Heart right ventricle (tissue), 16 donors: ENCODE results near the gene LCE1F. TPM values are rescaled to one million over a fixed set of nuclear protein-coding genes. Genes with fewer than 3 reads are reported as not detected.

ENCODE experiments used
- ATAC-seq, 8 donors: fragments of 200-7000 bp; cut with Tn5 transposase; one replicate each; pipeline ENCODE4 v1.9.1; 2020; ENCODE audit warnings: mild to moderate bottlenecking in 8 of 8, moderate library complexity in 8 of 8, moderate number of reproducible peaks in 1 of 8
- DNase-seq, 2 donors: peaks; one replicate each; pipeline ENCODE4 v3.0.0-alpha.2; 2020
- H3K27ac ChIP-seq, 10 donors: fragments of 200-600 bp; sonication (generic) in 2 of 10; one replicate each; pipeline versions ENCODE4 v1.5.0 to v1.8.0; 2020 to 2022; ENCODE audit warnings: mild to moderate bottlenecking in 3 of 10
- H3K27me3 ChIP-seq, 7 donors: fragments of 200-600 bp; one replicate each; pipeline ENCODE4 v1.8.0; 2021 to 2022; ENCODE audit warnings: mild to moderate bottlenecking in 2 of 7
- H3K36me3 ChIP-seq, 9 donors: fragments of 200-600 bp; sonication (generic) in 1 of 9; one replicate each; pipeline versions ENCODE4 v1.5.0 to v1.8.0; 2020 to 2022; ENCODE audit warnings: mild to moderate bottlenecking in 2 of 9
- H3K4me1 ChIP-seq, 9 donors: fragments of 200-600 bp; sonication (generic) in 1 of 9; one replicate each; pipeline versions ENCODE4 v1.5.0 to v1.8.0; 2020 to 2022; ENCODE audit warnings: mild to moderate bottlenecking in 4 of 9
- H3K4me3 ChIP-seq, 10 donors: fragments of 200-600 bp; sonication (generic) in 2 of 10; one replicate each; pipeline versions ENCODE4 v1.5.0 to v1.8.0; 2020 to 2022; ENCODE audit warnings: mild to moderate bottlenecking in 7 of 10, moderate library complexity in 2 of 10
- H3K9me3 ChIP-seq, 11 donors: fragments of 200-600 bp in 10 of 11; sonication (generic) in 2 of 11; one replicate each; pipeline versions ENCODE4 v1.5.0 to v1.8.0; 2013 to 2022; ENCODE audit warnings: mild to moderate bottlenecking in 2 of 11, control low read depth in 1 of 11, moderate library complexity in 1 of 11
- WGBS, 2 donors: extraction: QIAGEN DNeasy Blood & Tissue Kit; methylation state at CpG; one replicate each; pipeline ENCODE4 v1.1.7; 2013; ENCODE audit warnings: inconsistent platforms in 1 of 2; 5-methylcytosine and 5-hydroxymethylcytosine counted together
- intact Hi-C, 10 donors: fragments of 100-400 bp; cut with DNase I; formaldehyde crosslinking; loops; one replicate each; pipeline versions ENCODE4 v1.11.1 to v1.14.2; 2022
- polyA plus RNA-seq, 2 donors: library from polyadenylated mRNA; stranded (reverse); fragments of 200-250 nt; gene quantifications; one replicate each; pipeline ENCODE4 v1.2.3, GENCODE V29; 2013
- total RNA-seq, 10 donors: library from RNA; stranded (reverse); fragmentation: NEBNext Ultra II Directional in 3 of 10; extraction: Animal tissue kit (Norgen Biotek cat#: 25700) in 3 of 10; gene quantifications; one replicate each; pipeline versions ENCODE4 v1.2.1 to v1.2.4, GENCODE V29; 2021 to 2023
- TF ChIP-seq, protein P1 (sequence below), 9 donors: fragments of 200-600 bp; sonication (generic) in 2 of 9; IDR thresholded peaks; one replicate each; pipeline versions ENCODE4 v1.5.0 to v1.8.0; 2021 to 2022; ENCODE audit warnings: antibody characterized with exemption in 9 of 9, mild to moderate bottlenecking in 5 of 9, moderate library complexity in 1 of 9
- donor health status: Arrhythmogenic right ventricular cardiomyopathy.
- donor health status: ischemic (EF 13 %, LVEDD 7.1; RV severe dilation, severe dysfunction).
- donor health status: healthy with polysubstance abuse.
- donor health status: DM: no; HTN: yes; CAD: no.
- donor health status: DM: no; HTN: no; CAD: no.
- donor health status: ischemic (EF 25% LVEDD 6.9; RV normal size, moderate dysfunction).
- donor health status: ischemic (EF 25% LVEDD 5.7; RV mildly dilated, moderate dysfunction).
- donor health status: healthy.
- donor health status: DM: yes; HTN: yes; CAD: no.
- donor health status: Ischemic cardiomyopathy.
- donor health status: ischemic (EF 35%, LVEDD 5.7; RV mildly dilated, moderate dysfunction).
- donor health status: nonischemic (EF 11% LVEDD 7.7; RV severe dilation, severe dysfunction).
- donor health status: DM: yes; HTN: yes; CAD: no.
- donor health status: PGD.
- donor health status: ischemic (EF 29% LVEDD 5.4; RV normal size, mild dysfunction).
- donor health status: nonischemic (EF 23%, LVEDD 6.1; RV moderate dilation, normal function).

Gene LCE1F
- total and polyA plus RNA-seq, 12 donors: not detected

DNA sequence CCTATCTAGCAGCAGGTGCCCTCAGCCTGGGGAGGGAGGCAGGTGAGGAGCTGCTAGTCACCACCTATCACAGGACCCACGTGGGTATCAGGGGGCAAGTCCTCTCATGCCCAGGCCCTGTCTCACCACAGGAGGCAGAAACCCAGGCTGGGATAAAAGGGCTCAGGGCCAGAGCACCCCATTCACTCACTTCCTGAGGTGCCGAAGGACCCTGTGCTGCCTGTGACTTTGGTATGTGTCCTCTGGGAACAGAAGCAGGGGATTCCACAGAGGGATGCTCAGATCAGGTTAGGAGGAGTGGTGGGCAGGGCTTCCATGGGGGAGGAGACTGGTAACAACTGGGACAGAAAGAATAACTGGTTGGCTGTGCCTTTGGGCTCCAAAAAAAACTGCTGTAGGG is 11.1 kb downstream of the LCE1F start, which contains the start of gene LCE1E:
Gene LCE1E, plus strand, starts transcription at position 181 of the 400 bp plus-strand sequence. CDS start 1,043 bp downstream, outside the sequence.
- Histone ChIP-seq H3K36me3 (no peaks in the 10 kb centered on the region), H3K27ac (no peak within 1 kb of the TSS), H3K27me3 (peaks cover 0 to 37% (median 7%) of the 10 kb centered on the region in 7 donors), H3K4me3 (no peak within 1 kb of the TSS), H3K4me1 (no peaks in the 10 kb centered on the region), H3K9me3 (no peaks in the 10 kb centered on the region)
- ATAC-seq (no peak), DNase-seq (no peak)
- 25 to 26% methylated on average over 2 of the region's 2 CpGs for WGBS, 2 donors
- intact Hi-C loops: no loop called here
- TF ChIP-seq, protein P1, sequence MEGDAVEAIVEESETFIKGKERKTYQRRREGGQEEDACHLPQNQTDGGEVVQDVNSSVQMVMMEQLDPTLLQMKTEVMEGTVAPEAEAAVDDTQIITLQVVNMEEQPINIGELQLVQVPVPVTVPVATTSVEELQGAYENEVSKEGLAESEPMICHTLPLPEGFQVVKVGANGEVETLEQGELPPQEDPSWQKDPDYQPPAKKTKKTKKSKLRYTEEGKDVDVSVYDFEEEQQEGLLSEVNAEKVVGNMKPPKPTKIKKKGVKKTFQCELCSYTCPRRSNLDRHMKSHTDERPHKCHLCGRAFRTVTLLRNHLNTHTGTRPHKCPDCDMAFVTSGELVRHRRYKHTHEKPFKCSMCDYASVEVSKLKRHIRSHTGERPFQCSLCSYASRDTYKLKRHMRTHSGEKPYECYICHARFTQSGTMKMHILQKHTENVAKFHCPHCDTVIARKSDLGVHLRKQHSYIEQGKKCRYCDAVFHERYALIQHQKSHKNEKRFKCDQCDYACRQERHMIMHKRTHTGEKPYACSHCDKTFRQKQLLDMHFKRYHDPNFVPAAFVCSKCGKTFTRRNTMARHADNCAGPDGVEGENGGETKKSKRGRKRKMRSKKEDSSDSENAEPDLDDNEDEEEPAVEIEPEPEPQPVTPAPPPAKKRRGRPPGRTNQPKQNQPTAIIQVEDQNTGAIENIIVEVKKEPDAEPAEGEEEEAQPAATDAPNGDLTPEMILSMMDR (IDR thresholded peaks at IDR 0.05): no peak

DNA sequence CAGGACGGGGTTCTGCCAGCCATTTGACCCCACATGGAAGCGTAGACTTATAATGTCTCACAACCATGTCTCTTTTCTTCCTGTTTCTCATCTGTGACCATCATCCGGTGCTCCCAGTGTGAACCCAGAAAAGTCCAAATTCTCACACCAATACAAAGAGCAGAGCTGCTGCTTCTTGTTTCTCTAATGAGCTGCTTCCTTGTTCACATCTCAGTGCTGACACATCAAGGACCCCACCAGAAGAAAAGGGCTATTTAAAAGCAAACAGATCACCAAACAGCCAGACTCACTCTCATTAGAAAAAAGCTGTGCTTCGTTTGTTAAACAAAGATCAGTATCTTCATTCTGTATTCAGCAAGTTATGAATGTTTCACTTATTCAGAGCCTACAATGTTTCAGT is 20.7 kb downstream of the LCE1F start:
- no peak for DNase-seq
- H3K36me3 ChIP-seq: no peaks in the 10 kb centered on the region

DNA sequence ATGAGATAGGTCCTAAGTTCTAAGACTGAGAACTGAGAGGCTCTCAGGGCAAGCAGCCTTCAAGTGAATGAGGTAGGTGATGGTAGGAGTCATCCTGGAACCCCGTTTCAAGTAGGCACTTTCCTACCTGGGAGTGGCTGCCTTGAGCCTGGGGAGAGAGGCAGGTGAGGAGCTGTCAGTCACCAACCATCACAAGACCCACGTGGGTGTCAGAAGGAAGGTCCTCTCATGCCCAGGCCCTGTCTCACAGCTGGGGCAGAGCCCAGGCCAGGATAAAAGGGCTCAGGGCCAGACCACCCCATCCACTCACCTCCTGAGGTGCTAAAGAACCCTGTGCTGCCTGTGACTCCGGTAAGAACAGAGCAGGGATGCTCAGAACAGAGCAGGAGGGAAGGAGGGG is 21.5 kb downstream of the LCE1F start, which contains the start of gene LCE1D:
Gene LCE1D, plus strand, starts transcription at position 301 of the 400 bp plus-strand sequence. CDS start 1,074 bp downstream, outside the sequence.
- TF ChIP-seq, protein P1 (IDR thresholded peaks at IDR 0.05): no peak
- Histone ChIP-seq H3K27me3 (peaks cover 0 to 4% (median 0%) of the 10 kb centered on the region in 7 donors), H3K36me3 (no peaks in the 10 kb centered on the region), H3K27ac (no peak within 1 kb of the TSS), H3K4me3 (no peak within 1 kb of the TSS), H3K4me1 (no peaks in the 10 kb centered on the region), H3K9me3 (no peaks in the 10 kb centered on the region)
- WGBS, 2 donors: 35 to 37% methylated on average over 3 of the region's 3 CpGs
- intact Hi-C loops: no loop called here
- DNase-seq (no peak), ATAC-seq (no peak)

More for the DNA sequence above, 20.7 kb downstream of the LCE1F start:
- no peak overlapping the region for H3K27ac ChIP-seq
- intact Hi-C loops: no loop called here
- H3K4me3 ChIP-seq: no peak overlapping the region
- H3K27me3 ChIP-seq: peaks cover 0 to 4% (median 0%) of the 10 kb centered on the region in 7 donors
- no peaks in the 10 kb centered on the region for H3K9me3 ChIP-seq
- TF ChIP-seq, protein P1 (IDR thresholded peaks at IDR 0.05): no peak
- 60 to 62% methylated on average over 4 of the region's 4 CpGs for WGBS, 2 donors
- no peaks in the 10 kb centered on the region for H3K4me1 ChIP-seq
- ATAC-seq: no peak

DNA sequence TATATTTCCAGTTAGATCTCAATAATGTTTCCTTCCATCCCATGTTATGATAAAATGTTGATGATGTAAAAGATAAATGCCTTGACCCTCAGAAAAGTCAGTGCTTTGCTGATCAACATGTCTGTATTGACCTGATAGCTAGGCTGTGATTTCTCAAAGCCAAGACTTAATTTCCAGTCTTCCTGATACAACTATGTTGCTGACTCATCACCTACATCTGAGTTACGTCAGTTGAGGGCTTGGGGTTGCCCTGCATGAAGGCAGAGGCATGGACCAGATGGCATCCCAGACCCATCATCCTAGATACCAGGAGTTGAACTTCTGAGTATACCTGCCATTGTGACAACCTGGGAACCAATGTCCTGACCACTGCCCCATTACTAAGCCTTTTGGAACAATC is 26.4 kb downstream of the LCE1F start:
- DNase-seq (no peak), ATAC-seq (no peak)
- TF ChIP-seq, protein P1 (IDR thresholded peaks at IDR 0.05): no peak
- H3K9me3 ChIP-seq: no peaks in the 10 kb centered on the region
- peaks cover 0 to 4% (median 0%) of the 10 kb centered on the region in 7 donors for H3K27me3 ChIP-seq
- H3K36me3 ChIP-seq: no peaks in the 10 kb centered on the region
- no peaks in the 10 kb centered on the region for H3K4me1 ChIP-seq
- H3K4me3 ChIP-seq: no peak overlapping the region
- H3K27ac ChIP-seq: no peak overlapping the region
- 29 to 44% methylated on average over 1 of the region's 1 CpG for WGBS, 2 donors
- intact Hi-C loops: no loop called here
